Progenitor cell of endocrine pancreas (in vitro differentiated cells): ENCODE data around the gene VMP1. TPM values are rescaled to one million over a fixed set of nuclear protein-coding genes. Genes with fewer than 3 reads are reported as not detected.

ENCODE experiments used
- DNase-seq: peaks from one replicate; pipeline ENCODE4 v3.0.0; 2021; ENCODE audit warnings: low spot score; ENCODE audit not compliant: unreplicated experiment
- H3K27ac Mint-ChIP-seq: 2 replicates; pipeline ENCODE4 v1.8.0; 2021; ENCODE audit warnings: mild to moderate bottlenecking, moderate library complexity, mixed read lengths
- H3K27me3 Mint-ChIP-seq: 2 replicates; pipeline ENCODE4 v1.8.0; 2021; ENCODE audit warnings: mixed read lengths
- H3K36me3 Mint-ChIP-seq: 2 replicates; pipeline ENCODE4 v1.8.0; 2022; ENCODE audit warnings: mixed read lengths; ENCODE audit not compliant: insufficient read depth
- H3K4me1 Mint-ChIP-seq: 2 replicates; pipeline ENCODE4 v1.8.0; 2021; ENCODE audit warnings: low read depth, mixed read lengths
- H3K4me3 Mint-ChIP-seq: 2 replicates; pipeline ENCODE4 v1.8.0; 2021; ENCODE audit warnings: low read depth, mild to moderate bottlenecking, moderate library complexity, mixed read lengths
- H3K9me3 Mint-ChIP-seq: 2 replicates; pipeline ENCODE4 v1.8.0; 2021; ENCODE audit warnings: low read depth, mixed read lengths
- CTCF ChIP-seq: fragments of 200-600 bp; sonication (generic); IDR thresholded peaks from one replicate; pipeline ENCODE4 v1.5.0; 2021; ENCODE audit warnings: antibody characterized with exemption, mild to moderate bottlenecking; ENCODE audit not compliant: unreplicated experiment
- total RNA-seq: library from RNA; stranded (reverse); gene quantifications from 2 replicates; pipeline ENCODE4 v1.2.1, GENCODE V29; 2021

Gene VMP1
- total RNA-seq, 1 donor from 2014 or later = 162 TPM

DNA sequence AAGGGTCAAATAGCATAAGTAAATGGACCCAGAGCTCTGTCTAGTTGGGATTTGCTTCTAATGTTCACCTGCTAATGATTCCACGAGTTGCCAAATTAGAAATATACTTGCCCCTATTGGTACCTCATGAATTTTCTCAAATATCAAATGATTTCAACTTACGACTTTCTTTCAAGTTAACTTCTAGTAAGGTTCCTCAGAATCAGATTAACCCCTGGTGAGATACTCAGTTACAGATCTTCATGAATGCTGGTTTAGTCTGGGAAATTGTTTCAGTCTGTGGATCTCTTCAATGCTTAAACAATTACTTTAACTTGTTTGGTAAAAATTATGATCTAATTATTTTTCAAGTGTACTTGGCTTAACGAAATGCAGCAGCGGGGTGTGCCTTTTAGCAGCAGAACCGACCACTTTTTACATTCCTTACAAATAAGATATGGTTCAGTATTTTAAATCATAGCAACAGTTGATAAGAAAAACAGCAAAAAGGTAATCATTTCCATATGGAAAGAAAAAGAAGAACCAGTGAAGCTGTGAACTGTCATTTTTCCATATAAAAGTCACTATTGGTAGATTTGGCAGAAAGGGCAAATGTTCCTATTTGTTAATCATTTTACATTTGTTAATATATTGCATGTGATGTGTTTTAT is 150.8 kb downstream of the VMP1 start:
- Mint-ChIP-seq H3K27ac (peak overlapping the region; percentile 51), H3K36me3 (peaks cover 14% of the 10 kb centered on the region), H3K4me1 (peaks cover 18% of the 10 kb centered on the region), H3K27me3 (no peaks in the 10 kb centered on the region), H3K4me3 (no peak overlapping the region), H3K9me3 (peaks cover 3% of the 10 kb centered on the region)
- no peak for TF ChIP-seq CTCF
- DNase-seq = no peak

DNA sequence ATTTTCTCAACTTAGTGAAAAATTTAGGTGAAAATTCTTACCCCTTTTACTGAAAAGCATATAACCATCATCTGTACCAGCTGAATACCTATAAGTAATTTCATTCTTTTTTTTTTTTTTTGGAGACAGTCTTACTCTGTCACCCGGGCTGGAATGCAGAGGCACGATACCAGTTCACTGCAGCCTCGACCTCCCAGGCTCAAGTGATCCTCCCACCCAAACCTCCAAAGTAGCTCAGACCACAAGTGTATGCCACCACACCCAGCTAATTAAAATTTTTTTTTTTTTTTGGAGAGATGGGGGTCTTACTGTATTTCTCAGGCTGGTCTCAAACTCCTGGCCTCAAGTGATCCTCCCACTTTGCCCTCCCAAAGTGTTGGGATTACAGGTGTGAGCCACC is 151.5 kb downstream of the VMP1 start:
- no peak for DNase-seq
- Mint-ChIP-seq H3K36me3 (peaks cover 17% of the 10 kb centered on the region), H3K9me3 (peaks cover 3% of the 10 kb centered on the region), H3K4me1 (peaks cover 16% of the 10 kb centered on the region), H3K27me3 (no peaks in the 10 kb centered on the region), H3K4me3 (no peak overlapping the region), H3K27ac (no peak overlapping the region)
- TF ChIP-seq CTCF = no peak

DNA sequence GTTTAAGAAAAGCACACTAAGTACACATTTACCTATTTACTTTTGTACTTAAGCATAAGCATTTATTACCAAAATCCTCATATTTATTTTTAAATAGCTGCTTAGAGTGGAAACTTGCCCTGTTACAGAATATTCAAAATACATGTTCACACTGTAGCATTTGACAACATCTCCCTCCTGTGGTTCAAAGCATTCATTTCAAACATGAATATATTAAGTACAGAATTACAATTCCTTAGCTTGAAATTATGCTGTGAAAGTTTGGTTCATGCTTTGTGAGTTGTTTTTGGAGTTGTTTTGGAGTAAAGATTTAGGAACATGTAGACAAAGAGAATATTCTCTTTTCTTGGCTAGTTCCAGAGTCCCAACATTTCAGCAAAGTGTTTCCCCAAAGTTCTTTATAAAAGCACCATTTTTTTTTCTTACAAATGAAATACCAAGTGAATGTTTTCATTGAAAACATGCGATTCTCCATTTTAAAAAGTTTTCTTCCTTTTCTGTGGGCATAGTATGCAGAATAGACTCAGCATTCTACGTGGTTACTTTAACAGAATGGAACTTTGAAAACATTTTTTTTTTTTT is 152.1 kb downstream of the VMP1 start:
- peak; percentile 54 for TF ChIP-seq CTCF
- Mint-ChIP-seq H3K4me1 (peaks cover 16% of the 10 kb centered on the region), H3K27me3 (no peaks in the 10 kb centered on the region), H3K9me3 (peaks cover 3% of the 10 kb centered on the region), H3K4me3 (no peak overlapping the region), H3K36me3 (peaks cover 17% of the 10 kb centered on the region), H3K27ac (peak overlapping the region; percentile 20)
- no peak for DNase-seq

GRCh38 chr17:59863616-59864015 is 156.2 kb downstream of the VMP1 start:
- Mint-ChIP-seq H3K36me3 (peaks cover 19% of the 10 kb centered on the region), H3K9me3 (no peaks in the 10 kb centered on the region), H3K4me3 (no peak overlapping the region), H3K27me3 (no peaks in the 10 kb centered on the region), H3K4me1 (no peaks in the 10 kb centered on the region), H3K27ac (no peak overlapping the region)
- TF ChIP-seq CTCF = no peak
- no peak for DNase-seq

DNA sequence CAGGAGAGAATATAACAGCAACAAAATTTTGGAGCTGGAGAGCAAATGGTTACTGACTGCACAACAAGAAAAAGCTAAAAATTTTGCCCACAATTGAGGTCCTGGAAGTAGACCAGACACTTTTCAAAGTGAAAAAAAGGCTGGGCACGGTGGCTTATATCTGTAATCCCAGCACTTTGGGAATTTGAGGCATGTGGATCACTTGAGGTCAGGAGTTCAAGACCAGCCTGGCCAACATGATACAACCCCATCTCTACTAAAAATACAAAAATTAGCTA is 162.4 kb downstream of the VMP1 start:
- Mint-ChIP-seq H3K9me3 (no peaks in the 10 kb centered on the region), H3K36me3 (peaks cover 10% of the 10 kb centered on the region), H3K4me1 (no peaks in the 10 kb centered on the region), H3K27ac (no peak overlapping the region), H3K27me3 (no peaks in the 10 kb centered on the region), H3K4me3 (no peak overlapping the region)
- TF ChIP-seq CTCF = no peak
- no peak for DNase-seq
